GM06990 (cell line): ENCODE measurements around the gene KRT13.

Source experiments
- DNase-seq: peaks from one replicate; pipeline ENCODE4 v3.0.0-alpha.2; 2011; ENCODE audit not compliant: insufficient read length; ENCODE audit errors: extremely low read depth
- H3K27me3 ChIP-seq: replicated peaks from 2 replicates; pipeline ENCODE4 v1.6.0; 2011; ENCODE audit warnings: low read length; ENCODE audit not compliant: control insufficient read depth, insufficient read depth
- H3K36me3 ChIP-seq: 2 replicates; pipeline ENCODE4 v1.5.1; 2011; ENCODE audit warnings: low read length; ENCODE audit not compliant: control insufficient read depth, insufficient read depth
- H3K4me3 ChIP-seq: replicated peaks from 2 replicates; pipeline ENCODE4 v1.5.1; 2011; ENCODE audit warnings: low read depth, mild to moderate bottlenecking, control low read depth, low read length
- TF ChIP-seq, protein P1 (sequence below): IDR thresholded peaks from 2 replicates; pipeline ENCODE4 v1.5.1; 2011; ENCODE audit warnings: low read length, control low read depth, mild to moderate bottlenecking, inconsistent platforms; ENCODE audit not compliant: insufficient read depth, poor library complexity, severe bottlenecking

Gene KRT13

DNA sequence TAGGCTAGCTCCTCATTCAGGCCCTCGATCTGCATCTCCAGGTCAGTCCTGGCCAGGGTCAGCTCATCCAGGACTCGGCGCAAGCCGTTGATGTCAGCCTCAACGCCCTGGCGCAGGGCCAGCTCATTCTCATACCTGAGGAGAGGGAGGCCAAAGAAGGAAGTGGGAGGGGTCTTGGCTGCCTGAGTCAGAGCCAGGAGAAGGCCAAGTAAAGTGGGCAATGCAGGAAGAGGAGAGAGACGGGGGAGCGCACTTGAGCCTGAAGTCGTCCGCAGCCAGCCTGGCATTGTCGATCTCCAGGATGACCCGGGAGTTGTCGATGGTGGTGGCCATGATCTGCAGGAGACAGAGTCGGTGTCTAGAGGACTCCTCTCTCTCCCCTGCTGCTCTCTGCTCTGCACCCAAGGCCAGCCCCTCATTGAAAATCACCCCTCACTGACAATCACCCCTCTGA, 11.4 kb upstream of the KRT13 start:
- no peak for DNase-seq
- no peaks in the 10 kb centered on the region; the same call in 1 of the 2 replicates for H3K27me3 ChIP-seq
- TF ChIP-seq, protein P1, sequence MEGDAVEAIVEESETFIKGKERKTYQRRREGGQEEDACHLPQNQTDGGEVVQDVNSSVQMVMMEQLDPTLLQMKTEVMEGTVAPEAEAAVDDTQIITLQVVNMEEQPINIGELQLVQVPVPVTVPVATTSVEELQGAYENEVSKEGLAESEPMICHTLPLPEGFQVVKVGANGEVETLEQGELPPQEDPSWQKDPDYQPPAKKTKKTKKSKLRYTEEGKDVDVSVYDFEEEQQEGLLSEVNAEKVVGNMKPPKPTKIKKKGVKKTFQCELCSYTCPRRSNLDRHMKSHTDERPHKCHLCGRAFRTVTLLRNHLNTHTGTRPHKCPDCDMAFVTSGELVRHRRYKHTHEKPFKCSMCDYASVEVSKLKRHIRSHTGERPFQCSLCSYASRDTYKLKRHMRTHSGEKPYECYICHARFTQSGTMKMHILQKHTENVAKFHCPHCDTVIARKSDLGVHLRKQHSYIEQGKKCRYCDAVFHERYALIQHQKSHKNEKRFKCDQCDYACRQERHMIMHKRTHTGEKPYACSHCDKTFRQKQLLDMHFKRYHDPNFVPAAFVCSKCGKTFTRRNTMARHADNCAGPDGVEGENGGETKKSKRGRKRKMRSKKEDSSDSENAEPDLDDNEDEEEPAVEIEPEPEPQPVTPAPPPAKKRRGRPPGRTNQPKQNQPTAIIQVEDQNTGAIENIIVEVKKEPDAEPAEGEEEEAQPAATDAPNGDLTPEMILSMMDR: no peak
- no peaks in the 10 kb centered on the region for H3K36me3 ChIP-seq
- no peak overlapping the region for H3K4me3 ChIP-seq

DNA sequence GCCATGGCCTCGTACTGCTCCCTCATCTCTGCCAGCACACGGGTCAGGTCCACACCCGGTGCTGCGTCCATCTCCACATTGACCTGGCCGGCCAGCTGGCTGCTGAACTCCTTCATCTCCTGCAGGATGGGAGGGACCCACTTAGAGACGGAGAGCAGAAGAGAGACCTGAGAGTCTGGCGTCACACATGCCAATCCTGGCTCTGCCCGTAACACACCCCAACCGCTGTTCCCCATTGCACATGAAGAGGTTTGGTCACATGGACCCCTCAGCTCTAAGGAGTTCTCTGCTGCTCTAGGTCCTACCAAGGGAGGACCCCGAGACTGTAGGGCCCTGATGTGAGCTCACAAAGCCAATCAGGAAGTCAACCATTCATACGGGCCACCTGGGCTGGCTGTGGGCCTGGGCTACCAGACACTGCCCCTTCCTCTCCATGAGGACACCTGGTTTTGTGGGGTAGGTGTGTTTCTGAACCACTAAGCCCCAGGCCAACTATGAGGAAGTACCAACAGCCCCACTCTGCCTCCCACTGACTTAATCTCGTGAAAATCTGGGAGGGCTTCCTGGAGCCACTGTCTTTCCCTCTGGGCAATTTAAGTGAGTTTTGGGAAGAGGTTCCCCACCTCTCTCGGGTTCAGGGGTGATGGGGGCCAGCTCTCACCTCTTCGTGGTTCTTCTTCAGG, 10.9 kb upstream of the KRT13 start:
- DNase-seq: no peak
- Histone ChIP-seq H3K4me3 (no peak overlapping the region), H3K27me3 (no peaks in the 10 kb centered on the region; the same call in 1 of the 2 replicates), H3K36me3 (no peaks in the 10 kb centered on the region)
- TF ChIP-seq, protein P1: no peak

DNA sequence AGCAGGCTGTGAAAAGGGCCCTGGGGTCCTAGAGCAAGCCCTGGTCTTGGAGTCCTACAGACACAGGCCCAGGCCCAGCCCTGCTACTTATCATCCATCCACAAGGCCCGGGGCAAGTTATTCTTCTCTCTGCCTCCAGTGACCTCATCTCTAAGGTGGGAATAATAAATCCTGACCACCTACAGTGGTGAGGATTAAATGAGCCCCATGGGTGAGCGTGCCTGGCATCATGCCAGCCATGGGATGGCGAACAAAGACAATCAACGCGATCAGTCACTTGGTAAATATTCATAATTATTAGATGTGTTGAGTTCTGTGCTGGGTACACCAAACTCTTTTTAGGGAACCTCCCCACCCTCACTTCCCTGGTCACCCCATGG, 7.7 kb upstream of the KRT13 start:
- TF ChIP-seq, protein P1: no peak
- Histone ChIP-seq H3K4me3 (no peak overlapping the region), H3K36me3 (no peaks in the 10 kb centered on the region), H3K27me3 (peaks cover 1% of the 10 kb centered on the region; the same call in 1 of the 2 replicates)
- no peak for DNase-seq

DNA sequence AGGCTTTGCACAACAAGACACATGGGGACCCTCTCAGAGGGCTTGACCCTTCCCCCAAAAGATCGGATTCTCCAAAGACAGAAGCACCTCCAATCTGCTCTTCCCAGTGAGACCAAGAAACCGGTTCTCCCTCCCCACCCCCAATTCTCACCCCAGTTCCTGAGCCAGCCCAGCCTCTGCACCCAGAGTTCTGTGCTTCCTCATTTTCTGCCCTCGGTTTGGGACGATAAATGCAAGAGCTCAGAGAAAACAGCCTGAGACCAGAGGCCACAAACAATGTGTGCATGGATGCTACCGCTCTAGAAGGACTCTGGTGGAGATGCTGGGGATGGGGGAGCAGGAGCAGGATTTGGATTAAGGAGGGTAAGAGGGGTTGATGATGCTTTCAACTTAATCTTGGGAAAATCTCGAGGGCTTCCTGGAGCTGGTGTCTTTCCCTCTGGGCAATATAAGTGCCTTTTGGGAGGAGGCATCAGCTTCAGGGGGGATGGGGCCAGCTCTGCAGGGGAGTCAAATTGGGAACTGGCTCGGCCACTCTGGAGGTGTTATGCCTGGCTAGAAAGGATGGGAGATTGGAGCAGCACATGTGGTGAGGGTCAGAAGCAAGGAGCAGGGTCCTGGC, 7.2 kb upstream of the KRT13 start:
- Histone ChIP-seq H3K36me3 (no peaks in the 10 kb centered on the region), H3K4me3 (no peak overlapping the region), H3K27me3 (peaks cover 1% of the 10 kb centered on the region)
- DNase-seq: no peak
- TF ChIP-seq, protein P1: no peak

DNA sequence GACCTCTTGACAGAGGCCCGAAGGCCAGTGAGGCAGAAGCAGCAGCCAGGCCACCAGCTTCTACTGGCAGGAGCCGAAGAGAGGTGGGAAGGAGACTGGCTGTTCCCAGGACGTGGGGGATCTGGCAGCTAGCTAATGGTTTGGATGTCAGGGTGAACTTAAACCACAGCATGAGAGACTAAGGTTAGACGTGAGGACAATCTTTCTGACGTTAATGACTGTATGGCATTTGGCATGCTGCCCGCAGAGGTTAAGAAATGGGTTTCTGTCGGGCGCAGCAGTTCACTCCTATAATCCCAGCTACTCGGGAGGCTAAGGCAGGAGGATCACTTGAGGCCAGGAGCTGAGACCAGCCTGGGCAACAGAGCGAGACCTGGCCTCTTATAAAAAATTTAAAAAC, 6.3 kb upstream of the KRT13 start:
- Histone ChIP-seq H3K27me3 (peaks cover 1% of the 10 kb centered on the region), H3K36me3 (no peaks in the 10 kb centered on the region), H3K4me3 (no peak overlapping the region)
- DNase-seq: no peak
- TF ChIP-seq, protein P1: no peak
